Kidney capillary endothelial cell (primary cell): Measurements from ENCODE around the gene UMODL1.

Experiments
- DNase-seq: peaks from one replicate; pipeline ENCODE4 v3.0.0-alpha.2; 2018; ENCODE audit warnings: low spot score

Gene UMODL1

GRCh38 chr21:42096566-42096965 is 25.4 kb downstream of the UMODL1 start:
- DNase-seq: no peak

- DNase-seq: peak; percentile 36
Observed at GRCh38 chr21:42097274-42097673, 26.2 kb downstream of the UMODL1 start.

- DNase-seq: peak; percentile 100
Observed at GRCh38 chr21:42097860-42098454, 26.8 kb downstream of the UMODL1 start.

GRCh38 chr21:42098957-42099505 is 27.9 kb downstream of the UMODL1 start:
- no peak for DNase-seq

GRCh38 chr21:42101246-42101645 is 30.1 kb downstream of the UMODL1 start:
- DNase-seq: no peak

GRCh38 chr21:42102076-42102475 is 31.0 kb downstream of the UMODL1 start:
- no peak for DNase-seq

- no peak for DNase-seq
Observed at GRCh38 chr21:42102526-42102925, 31.4 kb downstream of the UMODL1 start.

GRCh38 chr21:42102991-42103390 is 31.9 kb downstream of the UMODL1 start:
- no peak for DNase-seq

GRCh38 chr21:42103843-42104242 is 32.7 kb downstream of the UMODL1 start:
- no peak for DNase-seq

GRCh38 chr21:42105476-42106315 is 34.6 kb downstream of the UMODL1 start:
- no peak for DNase-seq

- no peak for DNase-seq
Observed at GRCh38 chr21:42106425-42106824, 35.3 kb downstream of the UMODL1 start.

- DNase-seq: no peak
Observed at GRCh38 chr21:42107177-42107880, 36.2 kb downstream of the UMODL1 start.

GRCh38 chr21:42107881-42108553 is 36.9 kb downstream of the UMODL1 start:
- DNase-seq: peak; percentile 66

GRCh38 chr21:42108554-42109340 is 37.6 kb downstream of the UMODL1 start:
- DNase-seq: no peak

GRCh38 chr21:42109473-42109872 is 38.4 kb downstream of the UMODL1 start:
- no peak for DNase-seq

GRCh38 chr21:42109873-42110525 is 38.9 kb downstream of the UMODL1 start:
- no peak for DNase-seq

GRCh38 chr21:42110691-42111469 is 39.8 kb downstream of the UMODL1 start:
- no peak for DNase-seq

GRCh38 chr21:42111470-42111743 is 40.3 kb downstream of the UMODL1 start:
- DNase-seq: no peak

GRCh38 chr21:42111811-42112210 is 40.7 kb downstream of the UMODL1 start:
- no peak for DNase-seq

- no peak for DNase-seq
Observed at GRCh38 chr21:42112238-42112637, 41.1 kb downstream of the UMODL1 start.
